ENCODE data around the gene AQP6.

- TF ChIP-seq CBFB (IDR thresholded peaks at IDR 0.05; ENCODE audit: low read depth): no peak
- TF ChIP-seq CTCF (IDR thresholded peaks at IDR 0.05 in 2 of 3, conservative IDR thresholded peaks at IDR 0.05 in 1 of 3; ENCODE audit: control insufficient read depth in 2 of 3, extremely low read depth in 1 of 3, insufficient read depth in 1 of 3, low read depth in 3 of 3, low read length in 3 of 3): no peak
- no peak for TF ChIP-seq RCOR1 (conservative IDR thresholded peaks at IDR 0.05; ENCODE audit: low read depth, low read length)
- no peak for TF ChIP-seq PML (IDR thresholded peaks at IDR 0.05; ENCODE audit: low read length)
- TF ChIP-seq TARDBP (IDR thresholded peaks at IDR 0.05; ENCODE audit: borderline replicate concordance): no peak
- TF ChIP-seq SIN3A (IDR thresholded peaks at IDR 0.05; ENCODE audit: low read depth, low read length): no peak
- no peak for TF ChIP-seq CEBPB (IDR thresholded peaks at IDR 0.05; ENCODE audit: borderline replicate concordance in 1 of 2, low read depth in 2 of 2, low read length in 2 of 2)
- no peak for TF ChIP-seq JUND (IDR thresholded peaks at IDR 0.05; ENCODE audit: low read depth, low read length)
- no peak for TF ChIP-seq RFX5 (IDR thresholded peaks at IDR 0.05; ENCODE audit: low read depth, low read length)
- TF ChIP-seq KDM1A (IDR thresholded peaks at IDR 0.05; ENCODE audit: borderline replicate concordance): no peak
- no peak for TF ChIP-seq CBX5 (IDR thresholded peaks at IDR 0.05; ENCODE audit: low read depth)
- TF ChIP-seq POLR2AphosphoS5 (IDR thresholded peaks at IDR 0.05; ENCODE audit: low read length): no peak
- no peak for TF ChIP-seq SUZ12 (IDR thresholded peaks at IDR 0.05; ENCODE audit: unreplicated experiment)
These were observed 4.3 kb upstream of the AQP6 start for GRCh38 chr12:49968471-49968870.
